Testis (tissue), 2 donors: ENCODE measurements around the gene JAML.

Source experiments
- CTCF ChIP-seq, 3 experiments: fragments of 450-650 bp in 2 of 3; fragments of 200-600 bp in 1 of 3; sonication (generic) in 1 of 3; IDR thresholded peaks; one replicate each; pipeline ENCODE4 v1.5.1; 2016 to 2019; ENCODE audit warnings: antibody characterized with exemption in 3 of 3, mild to moderate bottlenecking in 2 of 3, moderate library complexity in 1 of 3
- POLR2A ChIP-seq: fragments of 450-650 bp; IDR thresholded peaks from one replicate; pipeline ENCODE4 v1.6.1; 2017; ENCODE audit warnings: antibody characterized with exemption, mild to moderate bottlenecking, moderate library complexity

DNA sequence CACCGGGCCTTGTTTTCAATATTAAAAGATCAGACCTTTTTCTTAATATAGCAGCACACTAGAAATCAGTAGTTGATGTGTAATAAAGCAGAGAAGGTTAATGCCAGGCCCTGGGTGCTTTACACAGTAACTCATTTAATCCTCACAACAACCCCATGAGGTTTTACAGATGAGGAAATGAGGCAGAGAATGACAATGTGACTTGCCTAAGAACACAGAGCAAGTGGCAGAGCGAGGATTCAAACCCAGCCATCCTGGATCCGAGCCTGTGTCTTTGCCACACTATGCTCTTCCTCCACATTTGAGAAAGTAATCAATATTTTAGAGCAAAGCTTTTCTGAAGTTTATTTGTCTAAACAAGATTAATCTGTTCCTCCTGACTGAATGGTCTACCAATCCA, 7.2 kb downstream of the JAML start:
- TF ChIP-seq CTCF (IDR thresholded peaks at IDR 0.05) = no peak
- no peak for TF ChIP-seq POLR2A
